ENCODE measurements around the gene SLC25A21.
"Not testable (repeated sequence)": the region's sequence is repeated elsewhere in the genome, so short reads cannot be mapped to it uniquely, and the experiment has no call there.

The SLC25A21 gene

DNA sequence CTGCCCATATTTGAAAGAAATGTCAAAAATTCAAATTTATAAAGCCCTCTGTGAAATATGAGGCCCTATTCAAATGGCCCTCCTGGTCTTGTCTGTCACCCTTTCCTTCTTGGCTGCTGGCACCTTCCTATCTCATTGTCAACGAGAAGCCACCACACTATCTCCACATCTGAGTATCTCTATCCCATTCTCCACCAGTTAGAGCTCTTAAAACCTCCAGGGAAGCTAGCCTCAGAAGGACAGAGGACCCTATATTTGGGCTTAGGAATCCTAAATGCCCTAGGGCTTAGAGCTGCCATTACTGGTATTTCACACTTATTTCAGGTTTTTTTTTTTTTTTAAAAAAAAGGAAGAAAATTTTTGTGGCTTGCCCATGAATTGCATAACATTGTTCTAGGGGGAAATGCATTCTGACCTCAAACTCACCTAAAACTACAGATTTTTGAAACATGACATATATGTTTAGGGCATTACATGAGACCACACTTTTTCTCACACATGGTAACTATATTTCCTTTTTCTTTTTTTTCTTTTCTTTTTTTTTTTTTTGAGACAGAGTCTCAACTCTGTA, 25.0 kb downstream of the SLC25A21 start:
- no peak for FAIRE-seq
- DNase-seq (ENCODE audit: extremely low spot score, insufficient read length, low read depth): no peak

DNA sequence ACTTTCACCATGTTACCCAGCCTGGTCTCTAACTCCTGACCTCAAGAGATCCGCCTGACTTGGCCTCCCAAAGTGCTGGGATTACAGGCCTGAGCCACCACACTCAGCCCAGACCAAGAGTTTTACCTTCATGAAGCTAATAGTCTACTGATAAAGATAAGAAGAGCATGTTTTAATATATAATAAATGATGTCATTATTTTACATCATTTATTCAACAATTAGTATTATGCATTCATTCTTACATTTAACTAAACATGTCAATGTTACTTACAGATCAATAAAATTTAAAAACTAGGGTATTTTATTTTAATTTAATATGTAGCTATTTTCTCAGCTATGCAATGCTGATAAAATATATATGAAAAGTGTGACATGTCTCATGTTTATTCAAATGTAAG, 26.0 kb downstream of the SLC25A21 start:
- not testable (repeated sequence) for FAIRE-seq; DNase-seq (ENCODE audit: extremely low spot score, insufficient read length, low read depth)

DNA sequence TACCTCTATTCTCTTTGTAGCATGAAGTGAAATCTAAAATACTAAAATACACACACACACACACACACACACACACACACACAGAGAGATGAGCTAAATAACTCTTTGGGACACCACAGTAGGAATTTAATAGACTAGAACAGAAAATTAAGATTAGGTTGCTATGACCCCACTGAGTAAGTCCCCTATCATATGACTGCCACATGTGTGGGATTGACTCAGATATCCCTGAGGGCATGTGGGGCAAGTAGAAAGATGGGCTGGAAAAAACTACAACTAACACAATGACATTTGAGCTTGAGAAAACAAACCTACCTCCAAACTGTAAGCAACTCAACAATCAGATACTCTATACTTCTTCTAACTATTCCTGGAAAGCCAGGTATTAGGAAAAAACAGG, 27.0 kb downstream of the SLC25A21 start:
- DNase-seq (ENCODE audit: extremely low spot score, insufficient read length, low read depth): no peak
- no peak for FAIRE-seq

DNA sequence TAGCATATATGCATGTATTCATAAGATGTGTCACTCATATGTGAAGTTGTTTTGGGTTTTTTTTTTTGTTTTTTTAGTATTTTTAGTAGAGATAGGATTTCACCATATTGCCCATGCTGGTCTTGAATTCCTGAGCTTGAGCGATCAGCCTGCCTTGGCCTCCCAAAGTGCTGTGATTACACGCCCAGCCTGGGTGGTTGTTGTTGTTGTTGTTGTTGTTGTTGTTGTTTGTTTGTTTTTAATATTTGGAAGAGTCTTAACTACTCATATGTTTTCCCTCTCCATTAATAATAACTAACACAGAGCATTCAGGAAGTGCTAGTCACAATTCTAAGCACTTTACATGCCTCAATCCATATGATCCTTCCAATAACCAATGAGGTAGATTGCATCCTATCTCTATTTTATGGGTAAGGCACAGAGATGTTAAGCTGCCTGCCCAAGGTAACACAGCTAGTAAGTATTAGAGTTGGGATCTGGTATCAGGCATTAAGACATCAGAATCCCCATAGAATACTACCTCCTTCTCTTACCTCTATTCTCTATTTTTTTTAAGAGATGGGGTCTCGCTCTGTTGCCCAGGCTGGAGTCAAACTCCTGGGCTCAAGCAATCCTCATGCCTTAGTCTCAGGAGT, 27.6 kb downstream of the SLC25A21 start:
- FAIRE-seq (no peak), DNase-seq (ENCODE audit: extremely low spot score, insufficient read length, low read depth) (no peak)

DNA sequence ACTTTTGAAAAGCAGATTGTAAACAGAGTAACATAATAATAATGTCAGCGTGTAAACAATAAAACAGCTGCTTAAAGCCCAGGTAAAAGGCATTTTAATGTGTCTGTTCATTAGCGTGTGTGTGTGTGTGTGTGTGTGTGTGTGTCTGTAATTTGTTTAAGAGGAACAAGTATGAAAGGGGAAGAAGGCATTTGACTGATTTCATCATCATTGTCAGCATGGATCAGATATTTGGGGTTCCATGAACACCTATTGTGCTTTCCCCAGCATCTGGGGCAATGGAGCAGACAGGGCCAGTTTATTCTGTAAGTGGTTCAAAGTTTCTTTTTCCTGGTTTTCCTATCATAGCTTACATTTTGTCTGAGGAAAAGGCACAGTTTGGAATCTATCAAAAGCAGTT, 28.9 kb downstream of the SLC25A21 start:
- DNase-seq (ENCODE audit: extremely low spot score, insufficient read length, low read depth) (no peak), FAIRE-seq (no peak)

DNA sequence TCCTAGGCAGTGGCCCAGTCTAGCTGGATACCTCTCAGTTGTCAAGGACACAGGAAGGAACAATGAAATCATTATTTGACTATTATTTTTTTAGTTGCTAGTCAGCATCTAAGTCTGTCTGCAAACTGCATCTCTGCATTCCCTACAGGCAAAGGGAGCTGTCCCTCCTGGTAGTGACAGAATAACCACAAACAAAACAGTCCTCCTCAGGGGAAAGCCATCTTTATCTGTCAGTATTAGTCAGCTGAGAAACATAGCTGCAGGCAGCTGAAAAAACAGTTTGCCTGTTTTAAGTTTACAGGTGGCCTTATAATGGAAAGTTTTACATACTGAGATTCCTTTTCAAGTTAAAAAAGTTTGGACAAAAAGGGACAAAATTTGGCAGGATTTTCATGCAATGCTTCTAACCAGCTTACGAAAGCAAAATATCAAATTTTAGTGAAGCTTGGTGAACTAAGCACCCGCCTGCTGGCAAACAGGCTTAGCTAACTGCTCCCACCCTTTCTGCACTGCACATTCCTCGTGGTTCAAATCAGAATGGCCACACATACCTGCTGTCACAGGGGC, 29.5 kb downstream of the SLC25A21 start:
- DNase-seq (ENCODE audit: extremely low spot score, insufficient read length, low read depth): no peak
- FAIRE-seq: no peak

DNA sequence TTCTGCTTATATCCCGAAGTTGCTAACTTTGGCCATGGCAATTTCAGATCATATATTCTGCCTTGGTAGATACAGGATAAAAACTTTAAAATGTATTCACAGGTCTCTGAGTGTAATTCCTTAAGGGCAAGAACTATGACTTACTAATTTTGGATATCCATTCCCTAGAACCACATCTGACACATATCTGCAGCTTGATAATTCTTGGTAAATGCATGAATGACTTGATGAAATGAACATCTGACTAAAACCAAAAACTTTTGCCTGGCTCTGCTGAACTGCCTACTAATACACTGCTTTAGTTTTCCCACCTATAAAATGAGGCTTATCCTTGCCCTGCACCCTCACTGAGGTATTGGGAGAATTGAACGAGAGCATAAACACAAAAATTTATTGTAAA, 32.2 kb downstream of the SLC25A21 start:
- no peak for DNase-seq (ENCODE audit: extremely low spot score, insufficient read length, low read depth)
- FAIRE-seq: no peak

DNA sequence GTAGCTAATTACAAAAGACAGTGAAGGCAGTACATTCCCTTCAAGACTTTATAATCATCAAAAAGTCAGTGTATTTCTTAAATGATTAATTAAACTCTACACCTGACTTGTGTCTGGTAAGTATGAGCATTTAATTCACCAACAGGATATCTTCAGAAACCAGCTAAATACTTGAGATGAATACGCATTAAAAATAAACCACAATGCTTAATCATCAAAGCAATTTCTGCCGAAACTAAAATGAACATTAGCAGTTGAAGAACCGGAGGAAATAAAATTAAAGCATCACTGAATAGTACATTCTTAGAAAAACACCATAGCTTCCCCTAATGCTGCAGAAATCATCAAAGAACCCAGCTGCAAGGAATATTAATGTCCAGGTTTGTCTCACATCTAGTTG, 32.7 kb downstream of the SLC25A21 start:
- DNase-seq (ENCODE audit: extremely low spot score, insufficient read length, low read depth): no peak
- no peak for FAIRE-seq

DNA sequence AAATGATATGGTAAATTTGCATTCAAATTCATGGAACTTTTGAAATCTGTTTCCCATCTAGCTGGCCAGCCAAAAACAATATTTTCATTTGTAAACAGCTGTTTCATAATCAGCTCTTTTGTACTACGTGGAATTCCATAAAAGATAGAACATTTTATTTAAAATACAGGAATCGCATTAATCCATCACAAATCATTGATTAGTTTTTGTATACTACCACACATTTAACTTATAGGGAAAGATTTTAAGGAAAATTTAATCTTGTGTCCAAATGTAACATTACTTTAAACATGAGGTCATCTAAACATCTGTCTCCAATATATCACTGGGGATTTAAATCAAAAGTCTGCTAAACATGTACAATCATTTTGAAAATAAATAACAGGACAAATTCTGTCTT, 33.5 kb downstream of the SLC25A21 start:
- FAIRE-seq (no peak), DNase-seq (ENCODE audit: extremely low spot score, insufficient read length, low read depth) (no peak)

DNA sequence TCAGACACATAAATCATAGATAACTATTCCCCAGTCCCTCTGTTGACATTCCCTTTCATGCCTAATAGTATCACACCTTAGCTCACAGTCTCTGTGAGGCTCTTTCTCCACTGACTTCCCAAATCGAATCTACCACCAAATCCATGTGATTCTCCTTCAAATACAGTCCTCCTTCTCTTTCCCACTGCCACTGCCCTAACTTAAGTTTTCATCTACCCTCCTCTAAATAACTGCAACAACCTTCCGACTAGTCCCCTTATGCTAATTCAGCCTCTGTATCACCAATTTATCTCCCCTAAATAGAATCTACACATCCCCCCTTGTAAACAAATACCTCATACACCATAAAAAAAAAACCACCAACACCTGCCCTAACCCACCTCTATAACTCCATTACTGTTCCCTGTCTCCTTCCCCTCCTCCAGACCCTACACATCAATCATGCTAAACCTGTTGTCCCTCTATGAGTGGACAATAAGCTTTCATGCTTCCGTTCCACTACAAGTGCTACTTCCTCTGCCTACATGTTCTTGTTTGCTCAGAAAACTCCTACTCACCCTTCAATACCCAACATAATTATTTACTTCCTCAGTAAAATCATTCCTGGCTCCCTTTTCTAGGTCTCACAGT, 39.0 kb downstream of the SLC25A21 start:
- no peak for FAIRE-seq
- no peak for DNase-seq (ENCODE audit: extremely low spot score, insufficient read length, low read depth)

DNA sequence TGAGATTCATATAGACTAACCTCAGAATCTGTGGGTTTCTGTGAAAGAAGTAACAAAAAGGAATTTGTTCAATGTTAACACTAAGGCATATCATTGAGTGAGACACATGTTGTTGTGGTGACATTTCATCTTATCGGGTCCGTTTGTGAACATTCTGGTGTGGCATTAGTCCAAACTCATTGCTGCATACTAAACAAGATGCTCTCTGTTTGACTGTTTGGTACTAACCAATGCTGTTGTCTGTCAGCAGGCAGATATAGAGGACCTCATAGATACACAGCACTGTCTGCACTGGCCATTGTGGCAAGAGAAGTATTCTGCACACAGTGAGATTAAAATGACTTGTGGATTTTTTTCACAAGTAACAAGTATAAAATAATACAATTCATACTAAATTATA, 41.2 kb downstream of the SLC25A21 start:
- DNase-seq (ENCODE audit: extremely low spot score, insufficient read length, low read depth) (no peak), FAIRE-seq (no peak)

DNA sequence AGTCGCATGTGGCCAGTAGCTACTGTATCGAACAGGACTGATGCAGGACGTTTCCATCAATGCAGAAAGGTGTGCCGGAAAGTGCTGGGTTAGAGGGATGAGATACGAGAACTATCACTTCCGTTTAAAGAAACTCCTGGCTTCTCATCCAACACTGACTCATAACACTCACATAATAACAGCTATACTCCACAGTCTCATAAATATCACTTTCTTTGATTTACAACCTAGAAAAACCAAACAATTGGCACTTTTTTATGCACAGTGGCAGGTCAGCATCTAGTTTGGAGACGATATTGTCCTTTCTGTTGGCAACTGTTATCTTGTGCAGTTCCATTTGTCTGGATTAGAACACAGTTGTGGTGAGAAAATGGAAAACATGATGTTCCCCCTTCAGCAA, 43.4 kb downstream of the SLC25A21 start:
- FAIRE-seq: no peak
- no peak for DNase-seq (ENCODE audit: extremely low spot score, insufficient read length, low read depth)

DNA sequence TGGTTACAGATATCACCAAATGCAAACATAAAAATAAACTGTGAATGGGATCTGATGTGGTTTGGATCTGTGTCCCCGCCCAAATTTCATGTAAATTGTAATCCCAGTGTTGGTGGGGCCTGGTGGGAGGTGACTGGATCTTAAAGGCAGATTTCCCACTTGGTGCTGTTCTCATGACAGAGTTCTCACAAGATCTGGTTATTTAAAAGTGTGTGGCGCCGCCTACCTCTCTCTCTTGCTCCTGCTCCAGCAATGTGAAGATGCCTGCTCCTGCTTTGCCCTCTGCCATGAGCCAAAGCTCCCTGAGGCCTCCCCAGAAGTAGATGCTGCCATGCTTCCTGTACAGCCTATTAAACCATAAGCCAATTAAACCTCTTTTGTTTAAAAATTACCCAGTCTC, 47.8 kb downstream of the SLC25A21 start:
- no peak for FAIRE-seq
- no peak for DNase-seq (ENCODE audit: extremely low spot score, insufficient read length, low read depth)

DNA sequence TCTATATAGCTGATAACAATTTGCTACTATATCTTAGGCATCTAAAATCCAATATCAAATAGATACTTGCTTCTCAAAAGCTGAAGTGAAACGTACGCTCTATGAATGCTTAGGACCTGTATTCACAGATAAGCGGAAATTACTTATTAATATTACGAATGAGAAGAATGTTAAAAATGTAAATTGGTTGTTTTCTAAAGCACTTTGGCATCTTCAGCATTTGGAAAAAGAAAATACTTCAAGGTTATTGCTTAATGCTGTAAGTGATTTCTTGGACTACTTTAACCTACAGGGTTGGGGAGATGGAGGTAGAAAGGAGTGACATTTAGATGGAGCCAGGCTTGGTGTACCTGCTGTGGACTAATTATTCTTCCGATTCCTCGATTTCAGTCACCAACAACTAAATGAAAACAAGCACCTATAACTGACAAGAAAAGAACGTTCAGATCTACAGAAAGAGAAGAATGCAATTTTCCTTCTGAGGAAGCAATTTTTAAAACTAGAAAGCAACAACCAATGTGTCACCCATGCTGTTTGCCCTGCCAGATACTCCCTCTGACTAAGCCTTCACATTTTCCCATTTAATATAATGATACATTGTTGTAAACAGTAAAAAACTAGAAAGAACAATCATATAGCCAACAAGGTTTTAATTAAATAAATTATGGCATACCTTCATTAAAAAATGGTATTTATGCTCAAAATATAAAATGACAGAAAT, 49.3 kb downstream of the SLC25A21 start:
- DNase-seq (ENCODE audit: extremely low spot score, insufficient read length, low read depth): no peak
- no peak for FAIRE-seq

DNA sequence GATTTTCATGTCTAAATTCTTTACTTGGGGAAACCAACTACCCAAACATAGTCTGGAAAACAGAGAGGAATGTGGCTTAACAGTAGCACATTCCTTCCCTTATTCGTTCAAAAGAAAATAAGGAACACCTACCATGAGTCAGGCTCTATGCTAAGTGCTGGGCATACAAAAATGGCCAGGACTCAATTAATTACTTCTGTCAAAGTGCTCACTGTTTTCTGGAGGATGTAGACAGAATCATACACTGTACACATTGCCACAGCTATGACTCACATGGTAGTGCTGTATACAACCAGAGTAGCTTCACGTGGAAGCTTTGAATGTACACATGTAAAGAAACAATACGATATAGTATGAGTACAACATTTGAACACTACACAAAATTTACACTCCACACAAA, 50.1 kb downstream of the SLC25A21 start:
- DNase-seq (ENCODE audit: extremely low spot score, insufficient read length, low read depth) (no peak), FAIRE-seq (no peak)

DNA sequence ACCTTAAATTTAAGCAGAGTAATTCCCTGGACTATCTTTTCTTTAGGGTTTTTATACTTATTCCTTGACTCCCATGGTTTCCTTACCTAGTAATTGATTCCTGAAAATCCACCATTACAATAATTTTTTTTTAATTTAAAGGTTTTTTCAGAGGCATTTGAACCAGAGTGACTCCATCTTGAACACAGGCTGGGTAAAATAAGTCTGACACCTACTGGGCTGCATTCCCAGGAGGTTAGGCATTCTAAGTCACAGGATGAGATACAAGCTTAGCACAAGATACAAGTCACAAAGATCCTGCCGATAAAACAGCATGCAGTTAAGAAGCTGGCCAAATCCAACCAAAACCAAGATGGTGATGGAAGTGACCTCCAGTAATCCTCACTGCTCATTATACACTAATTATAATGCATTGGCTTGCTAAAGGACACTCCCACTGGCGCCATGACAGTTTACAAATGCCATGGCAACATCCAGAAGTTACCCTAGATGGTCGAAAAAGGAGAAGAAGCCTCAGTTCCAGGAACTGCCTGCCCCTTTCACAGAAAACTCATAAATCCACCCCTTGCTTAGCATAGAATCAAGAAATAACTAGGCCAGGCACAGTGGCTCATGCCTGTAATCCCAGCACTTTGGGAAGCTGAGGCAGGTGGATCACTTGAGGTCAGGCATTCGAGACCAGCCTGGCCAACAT, 53.6 kb downstream of the SLC25A21 start:
- FAIRE-seq (no peak), DNase-seq (ENCODE audit: extremely low spot score, insufficient read length, low read depth) (no peak)

DNA sequence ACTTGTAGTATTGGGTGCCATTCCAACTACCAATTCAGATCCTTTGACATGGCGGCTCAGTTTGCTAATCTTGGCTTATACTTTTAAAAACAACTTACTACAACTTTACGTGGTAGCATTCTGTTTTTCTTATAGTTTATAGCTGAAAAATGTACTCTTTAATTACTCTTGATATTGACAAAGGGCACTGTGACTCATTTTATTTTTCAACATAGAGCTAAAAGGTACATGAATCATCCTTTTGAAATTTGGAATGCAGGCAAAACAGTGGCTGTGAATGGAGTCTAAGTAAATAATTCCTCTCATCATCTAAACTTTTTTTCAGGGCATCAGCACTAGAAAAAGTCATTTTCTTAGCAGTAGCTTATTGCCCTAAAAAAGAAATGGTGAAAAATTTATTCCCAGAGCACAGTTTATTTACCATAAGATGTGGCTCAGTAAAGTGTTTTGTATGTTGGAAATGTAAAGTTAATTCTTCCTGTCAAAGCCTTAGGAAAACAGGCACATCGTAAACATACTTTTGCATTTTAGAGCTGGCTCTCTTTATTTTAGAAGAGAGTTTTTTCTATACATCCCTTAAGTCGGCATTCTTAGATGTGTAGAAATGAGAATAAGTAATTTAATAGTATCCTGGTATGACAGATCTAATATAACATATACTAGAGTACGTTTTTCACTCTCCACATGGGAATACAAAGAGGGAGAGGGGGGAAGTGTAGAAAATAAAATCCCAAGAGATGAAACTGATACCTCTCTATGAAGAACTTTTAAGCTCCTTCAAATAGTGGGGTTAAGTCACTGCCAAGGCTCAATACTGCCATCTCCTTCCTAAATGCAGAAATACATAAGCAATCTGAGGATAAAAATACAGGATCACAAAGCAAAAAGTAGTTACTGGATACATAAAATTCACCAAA, 55.2 kb downstream of the SLC25A21 start:
- DNase-seq (ENCODE audit: extremely low spot score, insufficient read length, low read depth) (no peak), FAIRE-seq (no peak)

DNA sequence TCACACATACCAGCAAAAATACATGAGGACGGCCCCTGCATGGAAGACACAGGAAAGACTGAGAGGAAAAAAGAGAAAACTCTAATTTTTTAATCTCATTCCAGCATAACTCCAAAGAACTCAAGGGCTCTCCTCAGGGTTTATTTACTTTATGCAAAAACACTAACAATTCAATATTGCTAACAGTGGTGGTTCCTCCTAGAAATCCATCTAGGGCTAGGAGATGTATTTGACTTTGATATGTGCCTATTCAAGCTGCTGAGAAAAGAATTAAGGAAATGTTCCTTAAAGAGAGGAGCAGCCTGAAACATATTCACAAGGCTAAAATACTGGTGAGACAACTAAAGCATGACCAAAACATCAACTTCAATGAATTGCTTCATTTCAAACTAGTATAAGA, 57.0 kb downstream of the SLC25A21 start:
- DNase-seq (ENCODE audit: extremely low spot score, insufficient read length, low read depth): no peak
- FAIRE-seq: no peak

DNA sequence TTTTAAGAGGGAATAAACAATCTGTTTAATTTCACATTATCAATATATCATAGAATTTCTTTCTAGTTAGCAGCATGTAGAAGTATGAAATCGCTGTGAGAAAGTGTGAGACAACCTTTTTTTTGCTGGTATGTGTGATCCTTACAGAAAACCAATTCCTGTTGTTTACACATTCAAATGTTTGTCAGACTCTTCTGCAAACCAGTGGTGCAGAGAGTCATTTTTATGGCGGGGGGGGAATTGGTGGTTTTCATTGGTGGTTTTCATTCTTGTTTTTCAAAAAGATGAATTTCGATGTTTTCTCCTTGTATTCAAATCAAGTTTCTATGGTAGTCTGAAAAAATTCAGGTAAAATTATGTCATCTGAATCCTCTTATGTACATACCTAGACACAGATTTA, 57.8 kb downstream of the SLC25A21 start:
- DNase-seq (ENCODE audit: extremely low spot score, insufficient read length, low read depth) (no peak), FAIRE-seq (no peak)

Measured in GM18507 (cell line).